Liver (tissue), 9 donors: ENCODE results near the gene FAN1. TPM values are rescaled to one million over a fixed set of nuclear protein-coding genes. Genes with fewer than 3 reads are reported as not detected.

ENCODE experiments used
- DNase-seq: peaks from one replicate; pipeline ENCODE4 v3.0.0-alpha.2; 2017; ENCODE audit warnings: low spot score
- H3K27ac ChIP-seq, 2 donors: one replicate each; pipeline ENCODE4 v1.7.0; 2013; ENCODE audit warnings: inconsistent platforms in 2 of 2, low read length in 2 of 2, control low read depth in 1 of 2, low read depth in 1 of 2, mild to moderate bottlenecking in 1 of 2
- H3K27me3 ChIP-seq, 4 donors: one replicate each; pipeline versions ENCODE4 v1.6.1 to v1.7.0; 2013; ENCODE audit warnings: low read length in 3 of 4, inconsistent platforms in 1 of 4, mild to moderate bottlenecking in 1 of 4, moderate library complexity in 1 of 4; ENCODE audit not compliant: control insufficient read depth in 4 of 4, insufficient read depth in 4 of 4
- H3K36me3 ChIP-seq, 4 donors: one replicate each; pipeline versions ENCODE4 v1.6.1 to v1.7.0; 2013; ENCODE audit warnings: low read length in 3 of 4, mild to moderate bottlenecking in 3 of 4, low read depth in 1 of 4, moderate library complexity in 1 of 4; ENCODE audit not compliant: control insufficient read depth in 4 of 4, insufficient read depth in 3 of 4
- H3K4me1 ChIP-seq, 4 donors: one replicate each; pipeline versions ENCODE4 v1.6.1 to v1.7.0; 2013; ENCODE audit warnings: low read length in 3 of 4, mild to moderate bottlenecking in 3 of 4, moderate library complexity in 1 of 4; ENCODE audit not compliant: control insufficient read depth in 4 of 4, insufficient read depth in 4 of 4
- H3K4me3 ChIP-seq, 3 donors: one replicate each; pipeline versions ENCODE4 v1.6.1 to v1.7.0; 2013; ENCODE audit warnings: low read length in 3 of 3, control low read depth in 1 of 3, low read depth in 1 of 3, mild to moderate bottlenecking in 1 of 3
- H3K9ac ChIP-seq, 2 donors: one replicate each; pipeline ENCODE4 v1.7.0; 2013; ENCODE audit warnings: low read length in 2 of 2, mild to moderate bottlenecking in 2 of 2, moderate library complexity in 2 of 2, control low read depth in 1 of 2, low read depth in 1 of 2
- H3K9me3 ChIP-seq, 4 donors: one replicate each; pipeline versions ENCODE4 v1.6.1 to v1.7.0; 2013; ENCODE audit warnings: low read length in 3 of 4; ENCODE audit not compliant: control insufficient read depth in 4 of 4
- EGR1 ChIP-seq, 2 donors: IDR thresholded peaks; 2 replicates each; pipeline ENCODE4 v1.6.1; 2016 to 2018; ENCODE audit warnings: antibody characterized with exemption in 2 of 2, low read depth in 2 of 2
- FOXA1 ChIP-seq: IDR thresholded peaks from 2 replicates; pipeline ENCODE4 v1.6.1; 2016; ENCODE audit warnings: antibody characterized with exemption
- FOXA2 ChIP-seq: IDR thresholded peaks from 2 replicates; pipeline ENCODE4 v1.6.1; 2016; ENCODE audit warnings: antibody characterized with exemption
- GABPA ChIP-seq, 2 donors: IDR thresholded peaks in 1 of 2; conservative IDR thresholded peaks in 1 of 2; 2 replicates each; pipeline ENCODE4 v1.6.1; 2016; ENCODE audit warnings: antibody characterized with exemption in 2 of 2, mild to moderate bottlenecking in 1 of 2, moderate library complexity in 1 of 2
- HNF4A ChIP-seq, 2 donors: conservative IDR thresholded peaks; 2 replicates each; pipeline ENCODE4 v1.6.1; 2016; ENCODE audit warnings: antibody characterized with exemption in 2 of 2, mild to moderate bottlenecking in 2 of 2
- HNF4G ChIP-seq: IDR thresholded peaks from 2 replicates; pipeline ENCODE4 v1.6.1; 2016; ENCODE audit warnings: antibody characterized with exemption
- JUND ChIP-seq, 2 donors: IDR thresholded peaks; 2 replicates each; pipeline ENCODE4 v1.6.1; 2016; ENCODE audit warnings: antibody characterized with exemption in 2 of 2
- NR2F2 ChIP-seq: IDR thresholded peaks from 2 replicates; pipeline ENCODE4 v1.6.1; 2016; ENCODE audit warnings: antibody characterized with exemption
- RAD21 ChIP-seq, 2 donors: IDR thresholded peaks; 2 replicates each; pipeline ENCODE4 v1.6.1; 2016; ENCODE audit warnings: antibody characterized with exemption in 2 of 2, mild to moderate bottlenecking in 2 of 2
- RXRA ChIP-seq, 2 donors: IDR thresholded peaks; 2 replicates each; pipeline ENCODE4 v1.6.1; 2017 to 2018; ENCODE audit warnings: antibody characterized with exemption in 2 of 2, mild to moderate bottlenecking in 1 of 2
- SP1 ChIP-seq: IDR thresholded peaks from 2 replicates; pipeline ENCODE4 v1.6.1; 2018; ENCODE audit warnings: antibody characterized with exemption, mild to moderate bottlenecking
- TAF1 ChIP-seq: conservative IDR thresholded peaks from 2 replicates; pipeline ENCODE4 v1.6.1; 2016; ENCODE audit warnings: antibody characterized with exemption, mild to moderate bottlenecking
- YY1 ChIP-seq: IDR thresholded peaks from 2 replicates; pipeline ENCODE4 v1.6.1; 2016; ENCODE audit warnings: antibody characterized with exemption, mild to moderate bottlenecking
- WGBS: extraction: QIAGEN DNeasy Blood & Tissue Kit; methylation state at CpG from one replicate; pipeline ENCODE4 v1.1.7; 2013; 5-methylcytosine and 5-hydroxymethylcytosine counted together
- polyA plus RNA-seq, 2 donors: library from polyadenylated mRNA; stranded (reverse) in 1 of 2; unstranded in 1 of 2; fragments of 200-250 nt in 1 of 2; fragments of >200 nt in 1 of 2; fragmentation: Nextera tagmentation in 1 of 2; extraction: Ambion mirVana in 1 of 2; gene quantifications; one replicate each; pipeline versions ENCODE4 v1.2.1 to v1.2.3, GENCODE V29; 2013 to 2015
- total RNA-seq, 2 donors: library from RNA; depleted of rRNA; stranded (reverse); fragments of >200 nt; gene quantifications; one replicate each; pipeline ENCODE4 v1.2.3, GENCODE V29; 2014
- TF ChIP-seq, protein P1 (sequence below): IDR thresholded peaks from 2 replicates; pipeline ENCODE4 v1.6.1; 2016; ENCODE audit warnings: antibody characterized with exemption
- TF ChIP-seq, protein P2 (sequence below): fragments of 150-350 bp; IDR thresholded peaks from 2 replicates; pipeline ENCODE4 v1.5.1; 2017; ENCODE audit warnings: improper control_type of control experiment, low read depth, low read length; ENCODE audit not compliant: missing input control
- donor health status: healthy.
- donor health status: healthy.
- donor health status: healthy.
- donor health status: healthy.
- donor health status: healthy.

FAN1 gene
- total and polyA plus RNA-seq, 4 donors: 5.2 to 17.1 (median 7.5) TPM

DNA sequence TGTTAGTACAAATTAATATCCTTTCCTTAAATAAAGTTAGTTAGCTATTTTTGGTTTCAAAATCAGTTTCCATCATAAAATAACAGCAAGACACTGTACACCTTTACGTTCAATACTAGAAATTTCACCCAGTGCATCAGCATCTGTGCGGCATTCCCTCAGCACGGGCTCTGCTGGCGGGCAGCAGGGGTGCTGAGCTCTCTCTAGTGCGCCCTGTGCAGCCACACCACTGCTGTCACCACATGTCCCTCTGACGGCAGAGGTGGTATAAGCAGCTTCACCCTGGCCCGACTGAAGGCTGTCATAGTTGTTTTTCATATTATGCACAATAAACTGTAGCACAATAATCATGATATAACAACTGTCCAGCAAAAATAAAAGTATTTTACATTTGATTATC is 35.4 kb downstream of the FAN1 start:
- Histone ChIP-seq H3K36me3 (peaks cover 14 to 60% (median 46%) of the 10 kb centered on the region in 4 donors), H3K27ac (no peak overlapping the region), H3K4me3 (no peak overlapping the region), H3K9me3 (no peaks in the 10 kb centered on the region), H3K27me3 (no peaks in the 10 kb centered on the region), H3K9ac (no peak overlapping the region), H3K4me1 (peaks cover 2 to 3% (median 3%) of the 10 kb centered on the region in 4 donors)
- 96% methylated on average over 7 of the region's 7 CpGs for WGBS
- no peak for DNase-seq
- no peak for TF ChIP-seq NR2F2

DNA sequence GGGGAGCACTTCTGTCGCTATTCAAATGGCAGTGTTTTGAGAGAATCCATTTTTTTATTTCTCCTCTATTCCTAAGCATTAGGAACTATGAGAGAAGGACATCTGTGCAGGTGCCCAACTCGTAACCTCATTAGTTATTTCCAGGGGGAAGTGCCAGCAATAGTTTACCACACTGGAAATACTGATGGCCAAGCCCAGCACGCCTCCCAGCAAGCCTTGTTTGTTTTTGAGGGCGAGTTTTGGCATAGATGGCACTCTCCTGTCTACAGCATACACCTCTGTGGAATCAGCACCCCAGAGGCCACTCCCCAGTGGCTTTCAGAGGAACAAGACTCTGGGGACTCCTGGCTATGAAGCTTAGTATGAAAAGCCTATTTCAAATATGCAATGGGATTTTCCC is 36.6 kb downstream of the FAN1 start:
- H3K9ac ChIP-seq: no peak overlapping the region
- 48% methylated on average over 4 of the region's 4 CpGs for WGBS
- no peak overlapping the region for H3K27ac ChIP-seq
- TF ChIP-seq, protein P1, sequence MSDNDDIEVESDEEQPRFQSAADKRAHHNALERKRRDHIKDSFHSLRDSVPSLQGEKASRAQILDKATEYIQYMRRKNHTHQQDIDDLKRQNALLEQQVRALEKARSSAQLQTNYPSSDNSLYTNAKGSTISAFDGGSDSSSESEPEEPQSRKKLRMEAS: peak; percentile 39
- TF ChIP-seq FOXA2 (peak; percentile 56), JUND (IDR thresholded peaks at IDR 0.05) (peak in 1 of 2 donors; percentile 35), YY1 (peak; percentile 42), RAD21 (IDR thresholded peaks at IDR 0.05) (peak; percentile 45 to 61), TAF1 (peak; percentile 31), EGR1 (IDR thresholded peaks at IDR 0.05; ENCODE audit: low read depth in 2 of 2) (no peak), HNF4A (conservative IDR thresholded peaks at IDR 0.05) (no peak), GABPA (IDR thresholded peaks at IDR 0.05 in 1 of 2, conservative IDR thresholded peaks at IDR 0.05 in 1 of 2) (no peak), RXRA (IDR thresholded peaks at IDR 0.05) (peak in 1 of 2 donors; percentile 40)
- H3K4me1 ChIP-seq: peaks cover 2 to 3% (median 3%) of the 10 kb centered on the region in 4 donors
- H3K9me3 ChIP-seq: no peaks in the 10 kb centered on the region
- H3K4me3 ChIP-seq: no peak overlapping the region
- H3K36me3 ChIP-seq: peaks cover 16 to 70% (median 51%) of the 10 kb centered on the region in 4 donors
- H3K27me3 ChIP-seq: no peaks in the 10 kb centered on the region
- DNase-seq: no peak

DNA sequence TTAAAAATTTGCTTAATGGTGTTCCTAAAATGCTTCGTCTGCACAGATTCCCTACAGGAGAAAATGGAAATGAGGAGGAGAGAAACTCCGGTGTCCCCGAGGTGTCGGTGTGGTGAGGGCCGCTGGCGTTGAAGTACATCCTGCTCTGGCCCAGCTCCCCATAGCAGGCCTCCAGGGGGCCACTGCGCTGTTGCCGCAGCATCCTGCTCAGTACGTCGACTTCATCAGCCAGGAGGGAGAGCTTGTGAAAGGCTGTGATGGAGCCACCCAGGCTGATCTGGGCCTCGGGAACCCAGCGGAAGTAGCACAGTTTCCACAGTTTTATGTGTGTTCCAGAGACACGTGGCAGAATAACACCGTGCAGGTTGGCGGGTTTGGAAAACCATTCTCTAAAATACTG is 37.8 kb downstream of the FAN1 start:
- H3K27ac ChIP-seq: no peak overlapping the region
- H3K9me3 ChIP-seq: no peaks in the 10 kb centered on the region
- DNase-seq: no peak
- no peak overlapping the region for H3K4me3 ChIP-seq
- peaks cover 2 to 3% (median 3%) of the 10 kb centered on the region in 4 donors for H3K4me1 ChIP-seq
- WGBS: 95% methylated on average over 15 of the region's 15 CpGs
- TF ChIP-seq HNF4G (no peak), YY1 (no peak), EGR1 (IDR thresholded peaks at IDR 0.05; ENCODE audit: low read depth in 2 of 2) (no peak), FOXA1 (no peak), SP1 (no peak), RXRA (IDR thresholded peaks at IDR 0.05) (no peak), JUND (IDR thresholded peaks at IDR 0.05) (no peak), TAF1 (no peak)
- TF ChIP-seq, protein P2, sequence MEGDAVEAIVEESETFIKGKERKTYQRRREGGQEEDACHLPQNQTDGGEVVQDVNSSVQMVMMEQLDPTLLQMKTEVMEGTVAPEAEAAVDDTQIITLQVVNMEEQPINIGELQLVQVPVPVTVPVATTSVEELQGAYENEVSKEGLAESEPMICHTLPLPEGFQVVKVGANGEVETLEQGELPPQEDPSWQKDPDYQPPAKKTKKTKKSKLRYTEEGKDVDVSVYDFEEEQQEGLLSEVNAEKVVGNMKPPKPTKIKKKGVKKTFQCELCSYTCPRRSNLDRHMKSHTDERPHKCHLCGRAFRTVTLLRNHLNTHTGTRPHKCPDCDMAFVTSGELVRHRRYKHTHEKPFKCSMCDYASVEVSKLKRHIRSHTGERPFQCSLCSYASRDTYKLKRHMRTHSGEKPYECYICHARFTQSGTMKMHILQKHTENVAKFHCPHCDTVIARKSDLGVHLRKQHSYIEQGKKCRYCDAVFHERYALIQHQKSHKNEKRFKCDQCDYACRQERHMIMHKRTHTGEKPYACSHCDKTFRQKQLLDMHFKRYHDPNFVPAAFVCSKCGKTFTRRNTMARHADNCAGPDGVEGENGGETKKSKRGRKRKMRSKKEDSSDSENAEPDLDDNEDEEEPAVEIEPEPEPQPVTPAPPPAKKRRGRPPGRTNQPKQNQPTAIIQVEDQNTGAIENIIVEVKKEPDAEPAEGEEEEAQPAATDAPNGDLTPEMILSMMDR: no peak
- peaks cover 17 to 77% (median 63%) of the 10 kb centered on the region in 4 donors for H3K36me3 ChIP-seq
- H3K9ac ChIP-seq: no peak overlapping the region
- H3K27me3 ChIP-seq: no peaks in the 10 kb centered on the region
